Keratinocyte (primary cell): ENCODE results near the gene PSMD6. TPM values are rescaled to one million over a fixed set of nuclear protein-coding genes. Genes with fewer than 3 reads are reported as not detected.

Experiments used
- DNase-seq: peaks from one replicate; pipeline ENCODE4 v3.0.0-alpha.2; 2011; ENCODE audit warnings: low read depth, missing footprints, low spot score
- FAIRE-seq: peaks from 2 replicates; lab custom pipeline; 2011; peaks lifted over from hg19 to GRCh38; lab: Jason Lieb, UNC
- H2AFZ ChIP-seq: 2 replicates; pipeline ENCODE4 v1.6.0; 2012; ENCODE audit warnings: low read length, control low read depth, inconsistent platforms; ENCODE audit not compliant: control insufficient read depth
- H3K27ac ChIP-seq: 2 replicates; pipeline ENCODE4 v1.5.1; 2011; ENCODE audit warnings: low read length; ENCODE audit not compliant: control insufficient read depth, insufficient read depth
- H3K27me3 ChIP-seq: 3 replicates; pipeline ENCODE4 v1.6.0; 2011; ENCODE audit warnings: low read length; ENCODE audit not compliant: control insufficient read depth, insufficient read depth; ENCODE audit errors: extremely low read depth
- H3K36me3 ChIP-seq, 2 experiments: 2 replicates in 1 of 2; 3 replicates in 1 of 2; pipeline ENCODE4 v1.5.1; 2011; ENCODE audit warnings: low read length in 2 of 2, mild to moderate bottlenecking in 1 of 2; ENCODE audit not compliant: control insufficient read depth in 2 of 2, insufficient read depth in 2 of 2; ENCODE audit errors: extremely low read depth in 1 of 2
- H3K4me1 ChIP-seq: 3 replicates; pipeline ENCODE4 v1.5.1; 2011; ENCODE audit warnings: low read length; ENCODE audit not compliant: control insufficient read depth, insufficient read depth; ENCODE audit errors: extremely low read depth
- H3K4me2 ChIP-seq: 3 replicates; pipeline ENCODE4 v1.6.0; 2011; ENCODE audit warnings: low read depth, low read length; ENCODE audit not compliant: control insufficient read depth, insufficient read depth; ENCODE audit errors: extremely low read depth
- H3K4me3 ChIP-seq, 3 experiments: fragments of 200-600 bp in 1 of 3; sonication (generic) in 1 of 3; 2 replicates in 2 of 3; 3 replicates in 1 of 3; pipeline ENCODE4 v1.5.1; 2011 to 2016; ENCODE audit warnings: low read length in 3 of 3, mild to moderate bottlenecking in 3 of 3, control low read depth in 2 of 3, inconsistent platforms in 1 of 3, low read depth in 1 of 3, mixed read lengths in 1 of 3, mixed run types in 1 of 3, moderate library complexity in 1 of 3; ENCODE audit not compliant: control insufficient read depth in 2 of 3, insufficient read depth in 2 of 3; ENCODE audit errors: extremely low read depth in 1 of 3
- H3K79me2 ChIP-seq: 2 replicates; pipeline ENCODE4 v1.6.0; 2012; ENCODE audit warnings: low read length; ENCODE audit not compliant: control insufficient read depth, insufficient read depth
- H3K9ac ChIP-seq: 3 replicates; pipeline ENCODE4 v1.6.0; 2011; ENCODE audit warnings: low read length; ENCODE audit not compliant: control insufficient read depth, insufficient read depth; ENCODE audit errors: extremely low read depth
- H3K9me1 ChIP-seq: 3 replicates; pipeline ENCODE4 v1.6.0; 2011; ENCODE audit warnings: low read length; ENCODE audit not compliant: control insufficient read depth, insufficient read depth; ENCODE audit errors: extremely low read depth
- H3K9me3 ChIP-seq: 2 replicates; pipeline ENCODE4 v1.5.1; 2012; ENCODE audit warnings: low read depth, low read length; ENCODE audit not compliant: control insufficient read depth
- H4K20me1 ChIP-seq: 3 replicates; pipeline ENCODE4 v1.6.0; 2011; ENCODE audit warnings: low read length; ENCODE audit not compliant: control insufficient read depth, insufficient read depth; ENCODE audit errors: extremely low read depth
- EZH2 ChIP-seq: IDR thresholded peaks from one replicate; pipeline ENCODE4 v1.6.1; 2012; ENCODE audit warnings: inconsistent platforms, mild to moderate bottlenecking, low read length, moderate library complexity
- dilution Hi-C: fragments of 300-500 bp; cut with MboI; formaldehyde crosslinking; loops from one replicate; pipeline ENCODE4 v1.7.0; 2020; ENCODE audit warnings: low sequenced_read_pairs; ENCODE audit not compliant: extremely low pct_ligation_motif_present
- polyA plus RNA-seq, 5 experiments: library from polyadenylated mRNA; depleted of rRNA in 3 of 5; stranded (reverse) in 3 of 5; stranded (forward) in 1 of 5; unstranded in 1 of 5; fragments of >200 nt; gene quantifications; 1 replicate in 1 of 5; 2 replicates in 3 of 5; 3 replicates in 1 of 5; pipeline versions ENCODE4 v1.2.1 to v1.2.3, GENCODE V29; 2011 to 2012; ENCODE audit warnings: missing spikeins in 2 of 5, low read depth in 1 of 5, low replicate concordance in 1 of 5
- TF ChIP-seq, protein P1 (sequence below), 3 experiments: IDR thresholded peaks in 1 of 3; conservative IDR thresholded peaks in 1 of 3; optimal IDR thresholded peaks in 1 of 3; 2 replicates in 2 of 3; 3 replicates in 1 of 3; pipeline versions ENCODE3 to v1.5.1; 2011; ENCODE audit warnings: low read length in 3 of 3, mild to moderate bottlenecking in 3 of 3, moderate library complexity in 2 of 3, control low read depth in 1 of 3, inconsistent platforms in 1 of 3; ENCODE audit not compliant: insufficient read depth in 2 of 3; ENCODE audit errors: extremely low read depth in 1 of 3

Gene PSMD6
- polyA plus RNA-seq, 1 donor (not counting 4 experiments of a cell fraction or from before 2014, with no cell fraction given): 100 TPM

DNA sequence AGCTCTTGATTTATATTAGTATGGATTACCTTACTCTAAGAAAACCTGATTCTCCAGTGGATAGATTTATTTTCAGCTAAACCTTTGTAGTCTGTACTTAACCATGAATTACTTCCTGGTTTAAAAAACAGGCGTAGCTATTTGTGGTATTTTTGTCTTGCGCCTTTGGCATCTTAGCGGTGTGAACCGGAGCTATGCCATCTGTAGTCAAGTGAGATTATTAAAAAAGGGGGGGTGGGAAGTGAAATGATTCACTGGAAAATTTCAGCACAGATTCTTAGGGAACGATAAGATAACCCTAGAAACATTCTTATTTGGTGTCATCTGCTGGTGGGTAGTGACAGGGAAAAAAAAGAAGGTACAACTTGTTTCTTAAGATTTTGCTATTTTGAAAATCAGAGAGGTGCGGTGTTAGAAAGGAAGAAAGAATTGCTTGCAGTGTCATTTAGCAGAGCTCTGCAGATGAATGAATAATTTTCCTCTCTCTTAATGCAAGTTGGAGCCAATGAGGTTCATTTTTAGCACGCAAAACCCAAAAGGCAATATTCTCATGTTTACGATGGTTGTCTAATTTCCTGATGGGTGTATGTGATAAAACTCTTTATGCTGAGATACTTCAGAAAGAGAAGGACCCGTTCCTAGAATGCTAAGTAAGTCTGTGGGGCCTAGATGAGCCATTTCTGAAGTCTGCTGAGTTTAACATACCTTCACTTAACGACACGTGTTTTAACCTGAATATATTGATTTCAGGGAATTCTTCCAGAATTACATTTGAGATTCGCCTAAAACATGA is 44.0 kb downstream of the PSMD6 start:
- TF ChIP-seq, protein P1, sequence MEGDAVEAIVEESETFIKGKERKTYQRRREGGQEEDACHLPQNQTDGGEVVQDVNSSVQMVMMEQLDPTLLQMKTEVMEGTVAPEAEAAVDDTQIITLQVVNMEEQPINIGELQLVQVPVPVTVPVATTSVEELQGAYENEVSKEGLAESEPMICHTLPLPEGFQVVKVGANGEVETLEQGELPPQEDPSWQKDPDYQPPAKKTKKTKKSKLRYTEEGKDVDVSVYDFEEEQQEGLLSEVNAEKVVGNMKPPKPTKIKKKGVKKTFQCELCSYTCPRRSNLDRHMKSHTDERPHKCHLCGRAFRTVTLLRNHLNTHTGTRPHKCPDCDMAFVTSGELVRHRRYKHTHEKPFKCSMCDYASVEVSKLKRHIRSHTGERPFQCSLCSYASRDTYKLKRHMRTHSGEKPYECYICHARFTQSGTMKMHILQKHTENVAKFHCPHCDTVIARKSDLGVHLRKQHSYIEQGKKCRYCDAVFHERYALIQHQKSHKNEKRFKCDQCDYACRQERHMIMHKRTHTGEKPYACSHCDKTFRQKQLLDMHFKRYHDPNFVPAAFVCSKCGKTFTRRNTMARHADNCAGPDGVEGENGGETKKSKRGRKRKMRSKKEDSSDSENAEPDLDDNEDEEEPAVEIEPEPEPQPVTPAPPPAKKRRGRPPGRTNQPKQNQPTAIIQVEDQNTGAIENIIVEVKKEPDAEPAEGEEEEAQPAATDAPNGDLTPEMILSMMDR (optimal IDR thresholded peaks at IDR 0.05 in 1 of 3, IDR thresholded peaks at IDR 0.05 in 1 of 3, conservative IDR thresholded peaks at IDR 0.05 in 1 of 3; ENCODE audit: extremely low read depth in 1 of 3, insufficient read depth in 2 of 3, low read length in 3 of 3): no peak
- TF ChIP-seq EZH2: no peak
- dilution Hi-C loops: no loop called here
- H3K9ac ChIP-seq: peak overlapping the region; percentile 13
- H3K9me3 ChIP-seq: no peaks in the 10 kb centered on the region
- peaks cover 50% of the 10 kb centered on the region for H3K4me1 ChIP-seq
- FAIRE-seq (peak; percentile 65), DNase-seq (no peak)
- no peaks in the 10 kb centered on the region for H3K27me3 ChIP-seq
- H3K27ac ChIP-seq: peak overlapping the region; percentile 55
- peaks cover 21 to 27% of the 10 kb centered on the region in 2 experiments for H3K36me3 ChIP-seq
- peak overlapping the region in 2 of 3 experiments; percentile 25 to 27 for H3K4me3 ChIP-seq
- H4K20me1 ChIP-seq: no peaks in the 10 kb centered on the region
- peak overlapping the region; percentile 83 for H3K4me2 ChIP-seq
- H3K79me2 ChIP-seq: peaks cover 13% of the 10 kb centered on the region
- no peak overlapping the region for H2AFZ ChIP-seq
- no peaks in the 10 kb centered on the region for H3K9me1 ChIP-seq

DNA sequence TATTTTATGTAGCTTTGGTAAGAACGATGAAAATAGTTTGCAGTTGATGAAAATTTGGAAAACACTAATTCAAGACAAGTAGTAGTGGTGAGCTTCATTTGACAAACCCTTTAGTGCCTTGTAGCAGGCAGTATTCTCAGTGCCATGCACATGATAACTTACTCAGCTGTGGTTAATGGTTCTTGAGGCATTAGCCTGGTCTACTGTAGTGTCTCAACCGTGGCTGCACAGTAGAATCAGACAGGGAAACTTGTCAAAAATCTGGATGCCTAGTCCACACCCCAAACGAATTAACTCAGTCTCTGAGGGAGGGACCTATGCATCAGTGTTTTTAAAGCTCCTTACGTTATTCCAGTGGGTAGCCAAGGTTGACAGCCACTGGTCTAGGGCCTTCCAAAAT is 45.4 kb downstream of the PSMD6 start:
- no peak for FAIRE-seq
- H3K27me3 ChIP-seq: no peaks in the 10 kb centered on the region
- H3K27ac ChIP-seq: peak overlapping the region; percentile 71
- DNase-seq: no peak
- dilution Hi-C loops: no loop called here
- peaks cover 14% of the 10 kb centered on the region for H3K79me2 ChIP-seq
- no peaks in the 10 kb centered on the region for H3K9me1 ChIP-seq
- peaks cover 50% of the 10 kb centered on the region for H3K4me1 ChIP-seq
- H3K9me3 ChIP-seq: no peaks in the 10 kb centered on the region
- H4K20me1 ChIP-seq: no peaks in the 10 kb centered on the region
- peak overlapping the region; percentile 9 for H3K4me2 ChIP-seq
- no peak overlapping the region for H3K4me3 ChIP-seq
- H2AFZ ChIP-seq: no peak overlapping the region
- TF ChIP-seq, protein P1 (optimal IDR thresholded peaks at IDR 0.05 in 1 of 3, IDR thresholded peaks at IDR 0.05 in 1 of 3, conservative IDR thresholded peaks at IDR 0.05 in 1 of 3; ENCODE audit: extremely low read depth in 1 of 3, insufficient read depth in 2 of 3, low read length in 3 of 3): no peak
- no peak for TF ChIP-seq EZH2
- H3K36me3 ChIP-seq: peaks cover 21 to 22% of the 10 kb centered on the region in 2 experiments
- H3K9ac ChIP-seq: no peak overlapping the region
